K562 (cell line): ENCODE results near the gene ST6GALNAC2. TPM values are rescaled to one million over a fixed set of nuclear protein-coding genes. Genes with fewer than 3 reads are reported as not detected.

Source experiments
- ATAC-seq: fragments of 200-7000 bp; cut with Tn5 transposase; 3 replicates; pipeline ENCODE4 v1.9.1; 2020; ENCODE audit warnings: moderate library complexity
- BruUV-seq: library from RNA; stranded (reverse); fragments of 400-500 nt; replicated peaks from 2 replicates; lab custom pipeline; 2021; lab: Mats Ljungman, UMichigan
- CTCF ChIA-PET: fragments of 300-600 bp; formaldehyde crosslinking; extraction: SDS; loops from one replicate; lab custom pipeline; 2021; ENCODE audit warnings: low intra/inter-chr PET ratio; lab: Yijun Ruan, JAX
- POLR2A ChIA-PET: fragments of 300-600, 350-650 bp; sonication (Branson Sonifier 250); formaldehyde crosslinking; extraction: SDS; loops from one replicate; lab custom pipeline; 2021; ENCODE audit warnings: antibody characterized with exemption, inconsistent platforms; lab: Yijun Ruan, JAX
- DNase-seq, 4 experiments: peaks; one replicate each; pipeline versions ENCODE4 v3.0.0 to v3.0.0-alpha.2; 2011 to 2018; ENCODE audit warnings: low spot score in 3 of 4, mixed read lengths in 3 of 4; ENCODE audit errors: extremely low read depth in 1 of 4
- FAIRE-seq: peaks from 2 replicates; lab custom pipeline; 2011; peaks lifted over from hg19 to GRCh38; lab: Jason Lieb, UNC
- H2AFZ ChIP-seq: 2 replicates; pipeline ENCODE4 v1.6.0; 2011; ENCODE audit warnings: low read depth, low read length, control low read depth, inconsistent platforms
- H3K27ac ChIP-seq: fragments of 200-600 bp; 3 replicates; pipeline ENCODE4 v1.8.0; 2011; ENCODE audit warnings: low read depth, mild to moderate bottlenecking, control low read depth, inconsistent platforms, low read length, moderate library complexity, mixed read lengths; ENCODE audit errors: extremely low read depth
- H3K27me3 ChIP-seq, 2 experiments: fragments of 300-600 bp in 1 of 2; 2 replicates in 1 of 2; 3 replicates in 1 of 2; pipeline versions ENCODE4 v1.6.0 to v1.8.0; 2011; ENCODE audit warnings: inconsistent platforms in 2 of 2, low read length in 2 of 2, mild to moderate bottlenecking in 1 of 2, mixed read lengths in 1 of 2, moderate library complexity in 1 of 2; ENCODE audit not compliant: control insufficient read depth in 2 of 2, insufficient read depth in 2 of 2
- H3K36me3 ChIP-seq: fragments of 300-600 bp; 3 replicates; pipeline ENCODE4 v1.8.0; 2011; ENCODE audit warnings: mild to moderate bottlenecking, low read length, inconsistent platforms; ENCODE audit not compliant: control insufficient read depth, insufficient read depth
- H3K4me1 ChIP-seq, 2 experiments: fragments of 200-600 bp in 1 of 2; replicated peaks in 1 of 2; 2 replicates in 1 of 2; 3 replicates in 1 of 2; pipeline versions ENCODE4 v1.5.1 to v1.8.0; 2011; ENCODE audit warnings: inconsistent platforms in 2 of 2, low read length in 2 of 2, mild to moderate bottlenecking in 1 of 2, mixed read lengths in 1 of 2, moderate library complexity in 1 of 2; ENCODE audit not compliant: control insufficient read depth in 2 of 2, insufficient read depth in 2 of 2
- H3K4me2 ChIP-seq: 2 replicates; pipeline ENCODE4 v1.6.1; 2011; ENCODE audit warnings: low read length, control low read depth, inconsistent platforms, mixed read lengths; ENCODE audit not compliant: insufficient read depth
- H3K4me3 ChIP-seq: fragments of 200-600 bp; sonication (generic), shearing (Covaris generic); 2 replicates; pipeline ENCODE4 v1.5.1; 2016; ENCODE audit warnings: control low read depth, inconsistent platforms
- H3K79me2 ChIP-seq: fragments of 200-600 bp; 3 replicates; pipeline ENCODE4 v1.8.0; 2011; ENCODE audit warnings: low read length, inconsistent platforms; ENCODE audit not compliant: control insufficient read depth, insufficient read depth
- H3K9ac ChIP-seq, 2 experiments: 2 replicates each; pipeline versions ENCODE4 v1.6.0 to v1.6.1; 2011; ENCODE audit warnings: low read depth in 2 of 2, low read length in 2 of 2, control low read depth in 1 of 2, inconsistent platforms in 1 of 2, mild to moderate bottlenecking in 1 of 2, mixed read lengths in 1 of 2; ENCODE audit not compliant: insufficient read depth in 1 of 2
- H3K9me1 ChIP-seq: one replicate; pipeline ENCODE4 v1.6.0; 2011; ENCODE audit warnings: inconsistent platforms, mild to moderate bottlenecking, low read length, moderate library complexity; ENCODE audit not compliant: control insufficient read depth, insufficient read depth
- H3K9me3 ChIP-seq: replicated peaks from 2 replicates; pipeline ENCODE4 v1.5.1; 2011; ENCODE audit warnings: low read depth, low read length, inconsistent platforms; ENCODE audit not compliant: control insufficient read depth, insufficient read depth
- H4K20me1 ChIP-seq: replicated peaks from 2 replicates; pipeline ENCODE4 v1.6.1; 2011; ENCODE audit warnings: low read length, inconsistent platforms, mixed read lengths; ENCODE audit not compliant: control insufficient read depth, insufficient read depth
- ASH1L ChIP-seq: fragments of 450-650 bp; IDR thresholded peaks from 2 replicates; pipeline ENCODE4 v1.6.1; 2018; ENCODE audit warnings: borderline replicate concordance, mild to moderate bottlenecking, low read depth; ENCODE audit not compliant: partially characterized antibody
- CAMTA2 ChIP-seq: fragments of 250-450 bp; sonication (Bioruptor Pico); conservative IDR thresholded peaks from 2 replicates; pipeline ENCODE4 v1.5.1; 2022
- CTBP1 ChIP-seq: fragments of 450-650 bp; IDR thresholded peaks from 2 replicates; pipeline ENCODE4 v1.6.1; 2016; ENCODE audit warnings: borderline replicate concordance
- FOXA1 ChIP-seq: fragments of 450-650 bp; IDR thresholded peaks from 2 replicates; pipeline ENCODE4 v1.6.1; 2016; ENCODE audit warnings: mild to moderate bottlenecking, borderline replicate concordance
- MCM5 ChIP-seq: fragments of 450-650 bp; IDR thresholded peaks from 2 replicates; pipeline ENCODE4 v1.6.1; 2016; ENCODE audit warnings: low read depth
- PHB ChIP-seq: fragments of 250-450 bp; sonication (Bioruptor Pico); IDR thresholded peaks from 2 replicates; pipeline ENCODE4 v1.5.0; 2021
- PHF21A ChIP-seq: fragments of 450-650 bp; IDR thresholded peaks from 2 replicates; pipeline ENCODE4 v1.6.1; 2017; ENCODE audit warnings: low read depth, borderline replicate concordance
- PTRF ChIP-seq: fragments of 450-650 bp; IDR thresholded peaks from 2 replicates; pipeline ENCODE4 v1.6.1; 2016; ENCODE audit warnings: mild to moderate bottlenecking, missing genetic modification characterization, missing compliant biosample characterization
- SMAD2 ChIP-seq: fragments of 150-350 bp; IDR thresholded peaks from 2 replicates; pipeline ENCODE4 v1.6.1; 2014; ENCODE audit warnings: low read depth, mild to moderate bottlenecking, low read length
- ZNF639 ChIP-seq, 2 experiments: fragments of 200-800 bp in 1 of 2; sonication (Bioruptor generic) in 1 of 2; sonication (generic) in 1 of 2; formaldehyde crosslinking in 1 of 2; IDR thresholded peaks in 1 of 2; conservative IDR thresholded peaks in 1 of 2; 2 replicates each; pipeline versions ENCODE4 v1.5.0 to v1.6.1; 2016 to 2020; ENCODE audit warnings: missing compliant biosample characterization in 1 of 2, missing genetic modification characterization in 1 of 2, missing genetic modification reagents in 1 of 2
- whole genome bisulfite sequencing: fragments of 100-300 bp; shearing (Covaris generic); methylation state at CpG from one replicate; pipeline ENCODE4 v1.1.6; 2016; ENCODE audit warnings: low coverage, mixed read lengths; ENCODE audit not compliant: insufficient coverage; ENCODE audit errors: missing lambda C conversion rate; 5-methylcytosine and 5-hydroxymethylcytosine counted together
- in situ Hi-C: fragments of 300-500 bp; cut with MboI; formaldehyde crosslinking; loops from 4 replicates; pipeline ENCODE4 v1.15.0; 2018; ENCODE audit warnings: inconsistent platforms, mixed read lengths
- intact Hi-C: fragments of 100-400 bp; cut with micrococcal nuclease; formaldehyde crosslinking; loops from 2 replicates; pipeline ENCODE4 v1.14.2; 2022
- polyA plus RNA-seq, 8 experiments: library from polyadenylated mRNA; depleted of rRNA in 4 of 8; stranded (reverse) in 5 of 8; unstranded in 3 of 8; fragments of >200 nt; fragmentation: Nextera tagmentation in 2 of 8; fragmentation: Illumina TruSeq in 1 of 8; extraction: Ambion mirVana in 2 of 8; extraction: Trizol in 1 of 8; gene quantifications; 2 replicates each; pipeline versions ENCODE4 v1.2.1 to v1.2.3, GENCODE V29; 2011 to 2014; ENCODE audit warnings: inconsistent platforms in 1 of 8, missing spikeins in 1 of 8
- total RNA-seq, 7 experiments: library from RNA; depleted of rRNA in 6 of 7; stranded (reverse); fragments of >200 nt in 6 of 7; fragmentation: Illumina TruSeq in 2 of 7; extraction: Trizol in 2 of 7; gene quantifications; 2 replicates each; pipeline versions ENCODE4 v1.2.1 to v1.2.3, GENCODE V29; 2011 to 2021; ENCODE audit warnings: low replicate concordance in 1 of 7

ST6GALNAC2 gene
- total and polyA plus RNA-seq, 9 of the 15 experiments (the other 6 are each of a cell fraction or from before 2014, with no cell fraction given) = 0.18 TPM; not detected in 8

GRCh38 chr17:76626442-76626841 lies 40.8 kb upstream of the ST6GALNAC2 start:
- DNase-seq (no peak), FAIRE-seq (no peak), ATAC-seq (no peak)
- Histone ChIP-seq H4K20me1 (no peaks in the 10 kb centered on the region), H3K79me2 (no peaks in the 10 kb centered on the region), H3K4me3 (no peak overlapping the region), H3K36me3 (peaks cover 56% of the 10 kb centered on the region), H3K4me2 (no peak overlapping the region), H3K9ac (no peak overlapping the region), H3K9me3 (no peaks in the 10 kb centered on the region), H3K4me1 (peaks cover 5 to 8% of the 10 kb centered on the region in 2 experiments; a peak in 4 of 5 replicates), H2AFZ (no peak overlapping the region), H3K9me1 (no peaks in the 10 kb centered on the region), H3K27me3 (no peaks in the 10 kb centered on the region), H3K27ac (no peak overlapping the region)
- no TSS peak for BruUV-seq
- WGBS = 83% methylated on average over 11 of the region's 11 CpGs
- in situ Hi-C loops = no loop called here
- no peak for TF ChIP-seq CTBP1
- no peak for TF ChIP-seq ASH1L
- no peak for TF ChIP-seq PTRF (tag)
- no peak for TF ChIP-seq CAMTA2 (CRISPR knock-in tag)
- no peak for TF ChIP-seq FOXA1
- no peak for TF ChIP-seq MCM5
- TF ChIP-seq PHB (CRISPR knock-in tag) = no peak
- no peak for TF ChIP-seq ZNF639 (CRISPR knock-in tag; conservative IDR thresholded peaks at IDR 0.05 in 1 of 2, IDR thresholded peaks at IDR 0.05 in 1 of 2)
- TF ChIP-seq PHF21A = no peak
- TF ChIP-seq SMAD2 = no peak
- intact Hi-C loops = no loop called here
- ChIA-PET CTCF (no interaction called here), POLR2A (interaction anchor here (0.5 to 1.5 kb wide), 6 partner anchors 8 to 242 kb away, joined by 3 to 5 read pairs (median 3); partner anchors contain the start of gene SPHK1)
